HG02763 (cell line): ENCODE measurements around the gene ZNRF3.
"Not testable (repeated sequence)": the region's sequence is repeated elsewhere in the genome, so short reads cannot be mapped to it uniquely, and the experiment has no call there.

Source experiments
- ATAC-seq: cut with Tn5 transposase; IDR thresholded peaks from one replicate; pipeline ENCODE4 v1.9.1; 2021; ENCODE audit warnings: mild to moderate bottlenecking, moderate library complexity; ENCODE audit not compliant: unreplicated experiment

The ZNRF3 gene

DNA sequence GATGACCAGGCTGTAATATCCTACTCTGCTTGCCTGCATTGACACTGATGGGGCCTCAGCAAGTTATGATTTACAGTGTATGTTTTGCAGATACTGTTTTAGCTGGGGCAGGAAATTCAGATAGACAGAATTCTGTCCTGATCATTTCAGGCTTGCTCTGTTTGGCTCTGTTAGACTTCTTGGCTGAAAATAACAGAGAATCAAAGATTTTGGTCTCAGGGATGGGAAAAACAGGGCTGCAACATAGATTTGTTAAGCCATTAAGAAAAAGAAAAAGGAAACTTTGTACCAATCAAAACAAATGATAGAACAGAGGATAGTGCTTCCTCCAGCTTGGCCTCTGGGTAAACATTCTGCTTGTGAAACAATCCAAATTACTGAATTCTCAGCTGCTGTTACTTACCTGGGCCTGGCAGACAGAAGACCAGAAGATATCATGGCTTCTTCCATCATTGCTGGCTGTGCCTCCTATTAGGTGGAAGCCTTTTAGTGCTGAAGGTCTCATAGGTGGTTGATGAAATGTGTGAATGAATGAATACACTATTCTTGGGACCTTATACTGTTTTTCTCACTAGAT, 22.0 kb downstream of the ZNRF3 start:
- no peak for ATAC-seq

DNA sequence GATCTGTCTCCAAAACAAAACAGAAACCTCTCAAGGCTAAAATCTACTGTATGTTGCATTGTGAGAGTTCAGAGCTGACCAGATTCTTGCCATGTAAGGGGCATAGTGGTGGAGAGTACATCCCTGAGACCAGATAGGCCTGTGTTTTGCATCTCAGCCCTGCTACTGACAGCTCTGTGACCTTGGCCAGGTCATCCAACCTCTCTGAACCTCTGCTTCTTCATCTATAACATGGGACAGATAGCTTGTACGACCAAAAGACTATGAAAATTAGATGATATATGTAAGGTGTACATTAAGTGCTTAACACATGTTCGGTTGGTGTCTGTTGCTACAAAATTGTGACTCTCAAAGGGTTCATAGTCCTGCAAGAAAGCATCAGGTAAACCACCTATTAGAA, 22.9 kb downstream of the ZNRF3 start:
- ATAC-seq: no peak

DNA sequence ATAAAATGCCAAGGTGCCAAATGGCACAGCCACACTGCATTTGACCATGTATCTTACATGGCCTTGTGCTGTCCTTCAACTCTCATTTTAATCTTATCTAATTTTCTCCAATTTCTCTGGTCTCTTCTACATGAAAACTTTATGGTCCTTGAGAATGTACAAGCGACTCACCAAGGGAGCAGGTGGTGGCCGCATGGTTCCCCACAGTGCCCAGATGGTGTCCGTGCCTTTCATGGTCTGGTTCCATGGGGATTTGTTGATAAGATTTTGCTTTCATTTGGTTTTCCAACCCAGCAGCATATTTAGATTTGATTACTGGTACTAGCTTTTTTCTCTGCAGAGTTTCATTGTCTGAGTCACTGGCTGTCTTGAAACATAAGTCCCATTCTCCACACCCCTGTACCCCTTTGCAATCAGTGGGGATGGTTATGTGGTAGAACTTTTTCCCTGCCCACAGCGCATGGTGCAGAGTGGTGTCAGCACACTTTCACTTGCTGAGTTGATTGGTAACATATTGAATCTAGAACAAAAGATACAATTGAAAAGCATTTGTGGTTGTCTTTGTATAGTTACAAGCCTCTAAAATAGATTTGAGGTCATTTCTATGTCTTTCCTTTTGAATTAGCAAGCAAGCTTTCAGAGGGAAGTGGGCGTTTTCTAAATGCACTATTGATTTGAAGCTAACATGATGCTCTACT, 24.1 kb downstream of the ZNRF3 start:
- ATAC-seq: peak; percentile 67

DNA sequence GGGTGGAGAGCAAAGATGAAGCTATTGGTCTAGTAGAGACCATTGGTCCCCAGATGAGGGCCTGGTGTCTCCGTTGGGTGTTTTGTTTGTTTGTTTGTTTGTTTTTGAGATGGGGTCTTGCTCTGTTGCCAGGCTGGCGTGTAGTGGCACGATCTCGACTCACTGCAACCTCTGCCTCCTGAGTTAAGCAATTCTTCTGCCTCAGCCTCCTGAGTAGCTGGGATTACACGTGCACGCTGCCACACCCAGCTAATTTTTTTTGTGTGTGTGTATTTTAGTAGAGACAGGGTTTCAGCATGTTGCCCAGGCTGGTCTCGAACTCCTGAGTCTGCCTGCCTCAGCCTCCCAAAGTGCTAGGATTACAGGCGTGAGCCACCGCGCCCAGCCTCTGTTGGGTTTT, 25.4 kb downstream of the ZNRF3 start:
- ATAC-seq: not testable (repeated sequence)

DNA sequence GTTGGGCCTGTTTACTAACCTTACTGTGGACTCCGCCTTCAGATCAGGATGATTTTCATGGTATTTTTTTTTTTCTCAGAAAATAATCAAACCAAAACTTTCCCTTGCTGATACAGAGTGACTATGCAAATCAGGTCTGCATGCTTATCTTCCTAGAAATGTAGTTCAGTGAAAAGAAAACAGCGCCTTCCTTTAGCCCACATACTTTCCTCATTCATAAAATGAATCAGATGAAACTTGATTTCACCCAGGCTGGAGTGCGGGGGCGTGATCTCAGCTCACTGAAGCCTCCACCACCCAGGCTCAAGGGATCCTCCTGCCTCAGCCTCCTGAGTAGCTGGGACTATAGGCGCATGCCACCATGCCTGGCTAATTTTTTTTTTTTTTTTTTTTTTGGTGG, 26.0 kb downstream of the ZNRF3 start:
- ATAC-seq: no peak

DNA sequence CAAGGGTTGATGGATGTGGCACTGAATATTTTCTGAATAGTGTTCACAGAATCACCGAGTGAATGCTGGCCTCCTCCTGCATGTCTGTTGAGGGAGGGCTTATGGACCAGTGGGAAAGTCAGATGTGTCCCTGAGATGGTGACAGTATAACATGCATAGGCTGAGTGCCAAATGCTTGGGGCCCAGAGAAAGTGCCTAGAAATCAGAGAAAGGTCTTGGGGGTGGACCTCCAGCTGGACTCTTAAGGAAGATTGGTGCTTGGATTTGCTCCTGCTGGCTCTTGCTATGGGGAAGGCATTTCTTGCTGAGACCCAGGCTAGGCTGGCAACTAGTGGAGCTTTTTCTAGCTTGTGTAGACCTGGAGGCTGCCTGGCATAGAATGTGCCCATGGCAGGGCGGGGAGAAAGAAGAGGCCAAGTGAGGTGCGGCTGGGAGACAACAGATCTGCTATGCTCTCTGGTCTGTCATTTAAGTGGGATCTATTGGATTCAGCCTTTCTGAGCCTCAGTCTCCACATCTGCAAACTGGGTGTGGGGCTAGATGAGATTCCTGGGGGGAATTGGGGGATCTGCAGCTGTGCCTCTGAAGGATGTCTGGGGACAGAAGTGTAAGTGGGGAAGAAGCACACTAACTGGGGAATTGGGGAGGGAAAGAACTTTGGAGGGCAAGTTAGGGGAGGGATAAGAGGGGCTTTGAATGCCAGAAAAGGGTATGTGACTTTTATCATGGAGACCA, 27.4 kb downstream of the ZNRF3 start:
- ATAC-seq: no peak

DNA sequence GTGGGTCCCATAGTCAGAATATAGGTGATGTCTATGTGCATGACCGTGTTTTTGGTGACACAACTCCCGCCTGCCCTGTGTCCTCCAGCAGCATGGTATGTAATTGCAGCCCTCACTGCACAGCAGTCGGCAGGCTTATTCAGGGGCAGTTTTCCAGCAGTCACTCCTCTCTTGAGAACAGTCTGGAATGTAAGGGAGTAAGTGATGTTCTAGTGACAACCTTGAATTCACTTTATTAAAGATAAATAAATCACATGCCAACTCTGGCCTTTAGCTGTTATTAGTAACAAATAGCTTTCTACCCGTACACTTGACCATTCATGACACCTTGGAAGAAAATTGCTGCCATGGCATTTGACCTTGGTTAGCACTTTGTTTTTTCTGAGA, 27.9 kb downstream of the ZNRF3 start:
- no peak for ATAC-seq

DNA sequence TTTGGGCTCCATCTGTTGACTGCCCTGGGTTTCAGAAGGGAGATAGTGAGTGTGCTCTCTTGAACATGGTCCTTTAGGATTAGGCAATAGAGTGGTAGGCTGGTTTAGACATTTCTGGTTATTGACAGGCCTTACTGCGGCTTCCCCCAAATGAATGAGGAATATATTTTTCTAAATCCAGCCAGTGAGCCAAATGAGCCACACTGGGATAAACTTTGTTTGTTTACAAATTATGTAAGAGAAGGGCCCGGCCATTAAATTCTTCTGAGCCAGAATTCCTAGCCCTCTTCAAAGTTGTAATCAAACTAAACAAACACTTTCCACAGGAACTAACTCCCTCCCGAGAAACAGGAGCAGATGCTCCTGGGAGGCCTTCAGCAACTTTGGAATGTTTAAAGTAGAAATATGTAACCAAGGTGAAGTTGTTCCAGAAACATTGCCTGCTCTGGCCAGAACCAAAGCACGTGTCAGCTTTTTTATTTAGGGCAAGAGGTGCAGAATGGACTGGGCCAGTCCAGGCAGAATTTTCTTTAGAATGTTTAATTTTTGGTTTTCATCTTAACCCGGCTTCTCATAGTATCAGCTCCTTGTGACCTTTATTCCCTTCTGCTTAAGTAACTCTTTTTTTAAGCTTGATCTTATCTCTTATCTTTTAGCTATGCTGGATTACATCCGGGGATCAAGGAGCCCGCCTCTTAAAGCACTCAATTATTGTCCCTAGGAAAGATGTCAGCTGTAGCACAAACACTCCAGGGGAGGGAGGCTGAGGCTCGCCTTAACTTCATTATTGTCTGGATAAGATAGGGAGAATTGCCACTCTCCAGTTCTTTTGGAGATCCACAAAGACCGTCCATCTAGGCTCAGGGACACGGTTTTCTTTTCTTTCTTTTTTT, 28.7 kb downstream of the ZNRF3 start:
- ATAC-seq: no peak

DNA sequence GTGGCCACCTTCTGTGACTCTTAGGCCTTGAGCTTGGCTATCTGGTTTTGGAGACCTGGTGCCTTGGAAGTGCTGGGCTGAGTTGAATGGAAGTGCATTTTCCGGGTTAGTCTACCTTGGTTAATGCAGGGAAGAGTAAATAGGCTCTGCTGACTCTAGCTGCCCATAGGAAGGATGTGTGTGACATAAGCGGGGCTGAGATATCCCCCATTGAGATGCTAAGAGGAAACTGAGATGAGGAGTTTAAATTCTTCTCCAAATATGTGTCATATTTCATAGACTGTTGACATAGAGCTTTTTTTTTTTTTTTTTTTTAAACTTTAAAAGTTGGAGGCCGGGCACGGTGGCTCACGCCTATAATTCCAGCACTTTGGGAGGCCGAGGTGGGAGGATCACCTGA, 30.8 kb downstream of the ZNRF3 start:
- no peak for ATAC-seq

DNA sequence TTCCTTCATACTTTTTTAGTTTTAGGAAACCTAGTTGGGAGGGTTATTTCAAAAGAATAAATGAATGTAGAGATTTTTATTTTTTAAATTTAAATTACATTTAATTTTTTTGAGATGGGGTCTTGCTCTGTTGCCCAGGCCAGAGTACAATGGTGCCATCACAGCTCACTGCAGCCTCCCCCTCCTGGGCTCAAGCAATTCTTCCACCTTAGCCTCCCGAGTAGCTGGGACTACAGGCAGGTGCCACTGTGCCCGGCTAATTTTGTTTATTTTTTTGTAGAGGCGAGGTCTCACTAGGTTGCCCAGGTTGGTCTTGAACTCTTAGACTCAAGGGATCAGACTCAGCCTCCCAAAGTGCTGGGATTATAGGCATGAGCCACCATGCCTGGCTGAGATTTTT, 32.6 kb downstream of the ZNRF3 start:
- no peak for ATAC-seq

DNA sequence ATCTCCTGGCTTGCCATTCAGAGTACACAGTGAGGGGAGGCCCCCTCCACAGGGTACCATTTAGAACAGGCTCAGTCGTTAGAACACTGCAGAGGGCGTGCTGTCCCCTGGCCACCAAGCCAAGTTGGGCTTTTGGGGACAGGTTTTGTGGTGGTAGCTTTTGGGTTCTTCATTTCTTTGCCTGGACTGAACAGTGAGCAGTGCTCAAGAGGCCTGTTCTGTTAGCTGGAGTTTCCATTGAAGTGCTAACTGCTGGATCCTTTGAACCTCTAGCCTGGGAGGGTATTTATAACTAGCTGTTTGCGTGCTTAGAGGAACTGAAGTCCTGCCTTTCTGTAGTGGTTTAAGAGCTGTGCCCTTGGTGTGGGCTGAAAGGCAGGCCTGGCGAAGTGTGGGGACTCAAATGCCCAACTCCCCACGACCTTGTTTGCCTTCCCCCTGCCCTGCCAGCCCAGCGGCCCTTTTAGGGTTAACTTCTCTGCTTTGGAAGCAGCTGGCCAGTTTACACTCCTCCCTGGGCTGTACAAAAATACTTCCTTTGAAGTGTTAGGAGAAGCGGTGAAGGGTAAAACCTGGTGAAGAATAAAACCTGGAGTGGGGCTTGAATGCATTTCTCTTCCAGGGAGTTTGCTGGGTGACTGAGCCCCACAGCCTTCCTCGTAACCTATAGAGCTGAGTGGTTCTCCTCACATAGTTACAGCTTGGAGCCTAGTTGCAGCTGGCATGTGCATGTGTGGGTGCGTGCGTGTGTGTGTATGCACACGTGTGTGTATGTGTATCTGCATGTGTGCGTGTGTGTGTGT, 34.6 kb downstream of the ZNRF3 start:
- ATAC-seq: no peak

DNA sequence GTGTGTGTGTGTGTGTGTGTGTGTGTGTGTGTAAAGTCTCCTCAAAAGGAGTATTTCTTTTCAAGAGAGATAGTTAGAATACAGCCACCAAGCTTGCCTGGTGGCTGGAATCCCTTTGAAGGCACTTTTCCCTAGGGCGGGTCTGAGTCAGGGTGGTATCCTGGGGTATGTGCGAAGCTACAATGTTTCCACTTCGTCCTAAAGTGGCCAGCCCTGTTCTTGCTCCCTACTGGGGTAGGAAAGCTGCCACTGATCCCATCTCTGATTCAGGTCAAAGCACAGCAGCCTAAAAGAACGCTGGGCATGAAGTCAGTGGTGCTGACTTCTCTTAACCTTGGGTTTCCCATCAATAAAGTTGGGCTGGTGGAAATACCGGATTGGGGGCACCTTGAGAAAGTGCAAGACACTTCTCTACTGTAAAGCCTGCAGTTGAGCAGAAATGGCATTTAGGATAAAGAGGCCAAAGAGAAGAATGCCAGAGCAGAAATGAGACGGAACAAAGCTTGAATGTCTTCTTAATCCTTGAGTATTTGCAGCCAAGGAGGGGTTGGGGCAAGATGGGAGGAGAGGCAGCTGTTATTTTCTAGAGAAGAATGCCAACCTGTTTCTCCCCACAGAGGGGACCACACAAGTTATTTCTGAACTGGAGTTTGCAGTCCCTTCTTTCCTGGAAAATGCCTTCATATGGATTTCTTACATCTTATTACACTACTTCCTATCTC, 35.3 kb downstream of the ZNRF3 start:
- ATAC-seq: no peak

DNA sequence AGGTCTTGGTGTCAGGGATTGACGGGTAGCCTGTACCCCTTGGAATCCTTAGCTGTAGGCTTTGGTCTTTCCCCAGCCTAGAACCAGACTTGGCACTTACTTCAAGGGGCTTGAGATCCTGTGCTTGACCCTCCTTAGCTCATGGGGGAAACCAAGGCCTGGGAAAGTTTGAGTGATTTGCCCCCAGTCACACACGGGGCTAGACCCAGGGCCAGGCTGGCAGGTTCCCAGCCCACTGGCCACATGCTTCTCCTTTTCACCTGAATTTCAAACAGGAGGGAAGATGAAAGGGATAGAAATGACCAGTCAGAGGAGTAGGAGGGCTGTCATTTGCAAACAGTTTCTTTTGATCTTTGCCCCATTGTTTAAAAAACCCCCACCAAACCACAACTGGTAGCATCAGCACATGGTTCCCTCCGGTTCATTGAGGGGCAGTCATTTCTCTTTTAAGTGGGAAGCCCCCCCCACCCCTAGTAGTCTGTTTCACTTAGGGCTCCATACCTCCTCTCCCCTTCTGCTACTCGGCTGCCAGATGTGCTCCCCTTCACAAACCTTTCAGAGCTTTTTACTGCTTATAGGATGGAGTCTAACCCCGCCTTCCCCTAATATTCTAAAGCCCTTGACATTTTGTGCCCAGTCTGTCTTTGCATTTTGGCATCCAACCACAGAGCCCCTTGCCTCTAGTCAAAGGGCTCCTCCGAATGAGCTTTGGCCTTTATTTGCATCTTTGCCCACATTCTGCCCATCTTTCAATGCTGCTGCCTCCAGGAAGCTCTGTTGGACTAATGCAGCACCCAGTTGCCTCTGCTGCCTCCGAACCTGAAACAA, 37.6 kb downstream of the ZNRF3 start:
- ATAC-seq: no peak

DNA sequence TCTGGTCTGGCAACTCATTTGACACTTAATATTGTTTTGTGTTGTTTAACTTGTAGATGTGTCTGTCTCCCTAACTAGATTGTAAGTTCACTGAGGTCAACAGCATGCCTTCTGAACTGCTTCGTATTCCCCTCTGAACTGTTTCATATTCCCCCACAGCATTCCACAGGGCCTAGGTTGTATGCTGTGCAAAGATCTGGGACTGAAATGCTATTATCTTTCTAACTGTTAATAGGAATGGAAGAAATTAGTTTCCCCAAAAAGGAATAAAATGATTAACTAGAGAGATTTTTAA, 38.2 kb downstream of the ZNRF3 start:
- ATAC-seq: no peak

DNA sequence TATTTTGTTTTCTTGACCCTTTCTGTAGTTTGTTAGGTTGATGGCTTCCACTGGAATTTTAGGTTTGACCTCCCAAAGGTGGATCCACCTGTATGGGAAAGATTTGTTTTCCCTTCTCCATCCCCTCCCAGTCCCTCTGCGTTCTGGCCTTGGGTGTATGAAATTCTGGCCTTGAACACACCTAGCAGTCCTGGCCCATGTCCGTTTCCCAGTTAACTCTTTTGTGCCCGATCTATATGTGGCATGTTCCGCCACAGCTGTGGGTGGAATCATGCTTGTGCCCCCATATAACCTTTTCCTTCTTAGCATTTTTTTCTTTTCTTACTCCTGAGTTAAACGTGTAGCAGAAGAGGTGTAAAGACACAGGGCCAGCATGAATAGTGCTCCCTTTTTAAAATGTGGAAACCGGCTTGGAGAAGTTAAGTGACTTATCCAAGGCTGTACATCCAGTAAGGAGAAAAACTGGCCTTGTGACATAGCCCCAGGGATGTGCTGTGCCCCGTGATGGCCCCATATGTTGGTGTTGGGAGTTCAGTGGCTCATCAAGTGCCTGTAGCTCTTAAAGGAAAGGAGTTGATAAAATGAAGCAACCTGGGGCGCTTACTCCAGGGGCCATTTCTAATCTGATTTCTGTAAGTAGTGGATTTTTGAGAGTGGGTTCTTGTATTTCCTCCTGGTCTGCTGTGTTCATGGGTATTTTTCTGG, 39.3 kb downstream of the ZNRF3 start:
- no peak for ATAC-seq

DNA sequence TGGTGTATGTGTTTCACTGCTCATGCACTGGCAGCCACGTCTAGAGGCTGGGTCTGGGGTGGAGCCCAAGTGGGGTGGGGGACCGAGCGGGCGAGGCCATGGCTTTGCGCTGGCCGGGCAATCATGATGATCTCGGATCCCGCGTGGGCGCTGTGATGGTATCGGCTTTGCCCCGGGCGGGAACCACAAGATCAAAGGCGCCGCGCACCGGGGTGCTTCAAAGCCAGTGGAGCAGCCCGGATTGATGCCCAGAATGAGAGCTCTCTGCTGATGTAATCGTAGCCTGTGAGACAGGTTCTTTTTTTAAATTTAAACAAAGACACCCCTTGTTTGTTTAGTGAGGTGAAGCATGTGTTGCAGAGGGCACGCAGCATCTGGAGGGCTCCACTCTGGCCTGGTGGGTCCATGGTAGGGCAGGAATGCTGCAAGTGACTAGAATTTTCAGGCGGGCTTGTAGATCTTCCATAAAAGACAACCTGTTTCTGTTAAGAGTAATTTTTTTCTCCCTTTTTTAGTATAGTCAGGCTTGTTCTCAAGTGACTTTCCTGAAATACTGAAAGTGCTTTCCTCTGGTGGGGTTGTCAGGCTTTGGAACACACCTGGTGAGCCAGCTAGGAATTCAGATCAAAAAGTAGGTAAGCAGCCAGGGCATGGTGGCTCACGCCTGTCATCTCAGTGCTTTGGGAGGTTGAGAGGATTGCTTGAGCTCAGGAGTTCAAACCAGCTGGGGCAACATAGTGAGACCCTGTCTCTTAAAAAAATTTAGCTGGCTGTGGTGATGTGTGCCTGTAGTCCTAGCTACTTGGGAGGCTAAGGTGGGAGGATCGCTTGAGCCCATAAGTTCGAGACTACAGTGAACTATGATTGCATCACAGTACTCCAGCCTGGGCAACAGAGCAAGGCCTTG, 40.7 kb downstream of the ZNRF3 start:
- ATAC-seq: no peak

DNA sequence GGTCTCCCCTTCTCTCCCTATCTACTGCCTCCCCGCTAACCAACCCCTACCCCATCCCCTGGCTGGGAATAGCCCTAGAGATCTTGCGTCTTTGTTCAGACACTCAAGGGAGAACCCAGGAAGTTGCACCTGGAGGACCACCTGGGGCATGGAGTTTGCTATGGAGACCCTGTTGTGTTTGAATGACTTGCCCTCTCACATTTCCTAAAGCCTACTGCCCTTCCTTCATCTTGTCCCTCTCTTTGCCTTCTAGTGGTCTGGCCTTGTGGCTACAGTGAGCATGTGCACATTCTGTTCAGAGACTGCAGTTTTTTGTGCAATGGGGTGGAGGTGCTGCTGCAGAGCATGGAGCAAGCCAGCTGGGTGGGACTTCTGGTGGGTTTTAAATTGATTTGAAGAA, 42.5 kb downstream of the ZNRF3 start:
- ATAC-seq: no peak

DNA sequence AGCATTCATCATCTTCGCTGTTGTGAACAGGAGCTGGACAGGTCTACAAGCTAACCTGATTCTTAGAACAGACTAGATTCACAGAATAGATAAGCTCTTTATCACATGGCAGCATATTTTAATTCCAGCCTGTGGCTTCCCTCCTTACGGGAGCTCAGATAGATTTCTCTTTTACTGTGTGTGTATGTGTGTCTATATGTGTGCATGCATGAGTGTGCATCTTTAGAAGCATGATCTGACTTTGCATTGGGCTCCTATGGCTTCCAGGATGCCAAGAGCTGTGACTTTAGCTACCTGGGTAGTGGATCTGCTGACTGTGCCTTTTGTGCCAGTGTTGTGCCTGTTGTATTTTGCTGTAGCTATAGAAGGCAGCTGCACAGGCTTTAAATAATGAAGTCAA, 44.3 kb downstream of the ZNRF3 start:
- no peak for ATAC-seq
